Measurements from ENCODE around the gene ST8SIA6. TPM values are rescaled to one million over a fixed set of nuclear protein-coding genes. Genes with fewer than 3 reads are reported as not detected.
"Not testable (repeated sequence)": the region's sequence is repeated elsewhere in the genome, so short reads cannot be mapped to it uniquely, and the experiment has no call there.

The ST8SIA6 gene
- total RNA-seq, 1 experiment from 2014 or later: 0.39 TPM

GRCh38 chr10:17349717-17350116, 104.7 kb downstream of the ST8SIA6 start:
- no peak for DNase-seq (ENCODE audit: low read depth in 1 of 2, low spot score in 2 of 2)
- H3K36me3 ChIP-seq: no peaks in the 10 kb centered on the region
- H3K4me1 ChIP-seq (replicated peaks): no peaks in the 10 kb centered on the region
- H3K27me3 ChIP-seq (replicated peaks): peaks cover 6% of the 10 kb centered on the region; the same call in 1 of the 2 replicates
- no peak overlapping the region for H3K4me3 ChIP-seq
- H3K9me3 ChIP-seq (replicated peaks): no peaks in the 10 kb centered on the region
- H3K27ac ChIP-seq: no peak overlapping the region

GRCh38 chr10:17348501-17349349, 105.7 kb downstream of the ST8SIA6 start:
- no peaks in the 10 kb centered on the region for H3K4me1 ChIP-seq (replicated peaks)
- H3K4me3 ChIP-seq: no peak overlapping the region
- H3K36me3 ChIP-seq: no peaks in the 10 kb centered on the region
- H3K27me3 ChIP-seq (replicated peaks): peaks cover 3% of the 10 kb centered on the region; the same call in 1 of the 2 replicates
- no peak overlapping the region for H3K27ac ChIP-seq
- H3K9me3 ChIP-seq (replicated peaks): no peaks in the 10 kb centered on the region
- peak in 1 of 2 experiments; percentile 24 for DNase-seq (ENCODE audit: low read depth in 1 of 2, low spot score in 2 of 2)

GRCh38 chr10:17348011-17348500, 106.3 kb downstream of the ST8SIA6 start:
- no peaks in the 10 kb centered on the region for H3K4me1 ChIP-seq (replicated peaks)
- H3K36me3 ChIP-seq: no peaks in the 10 kb centered on the region
- peaks cover 3% of the 10 kb centered on the region; the same call in 1 of the 2 replicates for H3K27me3 ChIP-seq (replicated peaks)
- no peaks in the 10 kb centered on the region for H3K9me3 ChIP-seq (replicated peaks)
- H3K27ac ChIP-seq: no peak overlapping the region
- DNase-seq (ENCODE audit: low read depth in 1 of 2, low spot score in 2 of 2): no peak
- no peak overlapping the region for H3K4me3 ChIP-seq

DNA sequence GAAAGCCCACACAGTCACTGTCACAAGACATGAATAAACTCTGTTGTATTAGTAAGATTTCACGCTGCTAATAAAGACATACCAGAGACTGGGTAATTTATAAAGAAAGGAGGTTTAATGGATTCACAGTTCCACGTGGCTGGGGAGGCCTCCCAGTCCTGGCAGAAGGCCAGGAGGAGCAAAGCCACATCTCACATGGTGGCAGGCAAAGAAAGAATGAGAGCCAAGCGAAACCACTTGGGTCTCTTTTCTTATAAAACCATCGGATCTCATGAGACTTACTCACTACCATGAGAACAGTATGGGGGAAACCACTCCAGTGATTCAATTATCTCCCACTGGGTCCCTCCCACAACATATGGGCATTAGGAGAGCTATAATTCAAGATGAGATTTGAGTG, 110.2 kb downstream of the ST8SIA6 start:
- Histone ChIP-seq H3K27me3 (replicated peaks) (0 out of 2 replicates have a peak, but pooled peaks cover 3% of the 10 kb centered on the region), H3K4me3 (no peak overlapping the region), H3K36me3 (no peaks in the 10 kb centered on the region), H3K27ac (no peak overlapping the region), H3K4me1 (replicated peaks) (no peaks in the 10 kb centered on the region), H3K9me3 (replicated peaks) (no peaks in the 10 kb centered on the region)
- DNase-seq (ENCODE audit: low read depth in 1 of 2, low spot score in 2 of 2): no peak

DNA sequence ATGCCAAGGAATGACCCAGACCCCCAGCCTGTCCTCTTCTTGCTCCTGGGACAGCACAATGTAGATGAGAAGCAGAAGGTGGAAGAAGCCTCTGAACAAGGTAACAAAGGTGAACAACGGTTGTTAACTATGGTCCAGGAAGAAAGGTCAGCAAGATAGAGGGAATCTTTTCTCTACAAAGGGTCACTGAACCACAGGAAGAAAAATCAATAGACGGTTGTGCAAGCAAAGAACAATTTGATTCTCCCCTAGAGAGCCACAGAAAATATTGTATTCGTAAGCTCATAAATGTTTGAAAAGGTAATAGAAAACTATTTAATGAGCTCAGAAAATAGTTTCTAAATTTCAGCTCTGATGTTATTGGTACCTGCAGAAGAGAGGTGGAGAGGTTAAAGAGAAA, 111.3 kb downstream of the ST8SIA6 start:
- no peaks in the 10 kb centered on the region for H3K9me3 ChIP-seq (replicated peaks)
- DNase-seq (ENCODE audit: low read depth in 1 of 2, low spot score in 2 of 2): no peak
- H3K4me1 ChIP-seq (replicated peaks): no peaks in the 10 kb centered on the region
- H3K27me3 ChIP-seq (replicated peaks): no peaks in the 10 kb centered on the region
- no peaks in the 10 kb centered on the region for H3K36me3 ChIP-seq
- no peak overlapping the region for H3K27ac ChIP-seq
- H3K4me3 ChIP-seq: no peak overlapping the region

DNA sequence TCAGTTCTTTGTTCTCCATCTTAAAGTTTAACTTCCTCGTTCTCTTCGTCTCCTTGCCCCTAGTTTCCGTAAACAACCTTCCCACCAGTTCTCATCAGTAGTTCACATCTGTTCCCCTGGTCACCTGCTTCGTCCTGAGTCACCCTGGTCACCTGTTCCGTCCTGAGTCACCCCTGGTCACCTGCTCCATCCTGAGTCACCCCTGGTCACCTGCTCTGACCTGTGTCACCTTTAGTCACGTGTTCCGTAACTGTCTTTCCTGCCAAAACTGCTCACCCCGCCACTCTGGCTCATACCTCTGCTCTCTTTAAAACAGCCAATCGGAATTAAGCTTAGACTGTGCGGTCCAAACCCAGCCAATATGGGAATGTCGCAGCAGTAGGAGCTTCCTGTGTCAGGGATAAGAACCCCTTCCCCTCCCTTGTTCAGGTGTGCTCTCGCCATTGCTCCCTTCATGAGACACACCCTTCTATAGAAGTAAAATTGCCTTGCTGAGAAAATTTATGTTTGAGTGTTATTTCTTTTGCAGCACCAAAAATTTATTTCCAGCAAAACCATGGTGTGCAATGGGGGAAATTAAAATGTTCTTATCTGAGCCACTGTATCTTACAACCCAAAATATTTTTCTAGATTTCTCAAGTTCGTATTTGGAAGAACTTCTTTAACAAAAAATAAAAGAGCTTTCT, 114.1 kb downstream of the ST8SIA6 start:
- H3K27me3 ChIP-seq (replicated peaks): no peaks in the 10 kb centered on the region
- H3K4me3 ChIP-seq: no peak overlapping the region
- H3K9me3 ChIP-seq (replicated peaks): no peaks in the 10 kb centered on the region
- no peak overlapping the region for H3K27ac ChIP-seq
- no peaks in the 10 kb centered on the region for H3K36me3 ChIP-seq
- no peak for DNase-seq (ENCODE audit: low read depth in 1 of 2, low spot score in 2 of 2)
- H3K4me1 ChIP-seq (replicated peaks): no peaks in the 10 kb centered on the region

GRCh38 chr10:17335065-17335464, 119.3 kb downstream of the ST8SIA6 start:
- Histone ChIP-seq H3K27me3 (replicated peaks) (no peaks in the 10 kb centered on the region; the same call in 1 of the 2 replicates), H3K4me3 (no peak overlapping the region), H3K27ac (no peak overlapping the region), H3K4me1 (replicated peaks) (no peaks in the 10 kb centered on the region), H3K9me3 (replicated peaks) (no peaks in the 10 kb centered on the region), H3K36me3 (no peaks in the 10 kb centered on the region)
- DNase-seq (ENCODE audit: low read depth in 1 of 2, low spot score in 2 of 2): no peak

GRCh38 chr10:17330501-17330900, 123.9 kb downstream of the ST8SIA6 start:
- Histone ChIP-seq H3K4me1 (replicated peaks) (no peaks in the 10 kb centered on the region), H3K9me3 (replicated peaks) (no peaks in the 10 kb centered on the region), H3K36me3 (no peaks in the 10 kb centered on the region), H3K27me3 (replicated peaks) (peaks cover 7% of the 10 kb centered on the region; the same call in 1 of the 2 replicates), H3K4me3 (no peak overlapping the region), H3K27ac (no peak overlapping the region)
- no peak for DNase-seq (ENCODE audit: low read depth in 1 of 2, low spot score in 2 of 2)

GRCh38 chr10:17326377-17326776, 128.0 kb downstream of the ST8SIA6 start:
- Histone ChIP-seq H3K36me3 (no peaks in the 10 kb centered on the region), H3K4me1 (replicated peaks) (no peaks in the 10 kb centered on the region), H3K27me3 (replicated peaks) (peaks cover 7% of the 10 kb centered on the region; the same call in 1 of the 2 replicates), H3K27ac (no peak overlapping the region), H3K9me3 (replicated peaks) (no peaks in the 10 kb centered on the region), H3K4me3 (no peak overlapping the region)
- no peak for DNase-seq (ENCODE audit: low read depth in 1 of 2, low spot score in 2 of 2)

GRCh38 chr10:17321957-17322356, 132.4 kb downstream of the ST8SIA6 start:
- not testable (repeated sequence) for H3K4me1 ChIP-seq (replicated peaks); H3K9me3 ChIP-seq (replicated peaks); H3K36me3 ChIP-seq; H3K27me3 ChIP-seq (replicated peaks); H3K4me3 ChIP-seq; H3K27ac ChIP-seq; DNase-seq (ENCODE audit: low read depth in 1 of 2, low spot score in 2 of 2)

DNA sequence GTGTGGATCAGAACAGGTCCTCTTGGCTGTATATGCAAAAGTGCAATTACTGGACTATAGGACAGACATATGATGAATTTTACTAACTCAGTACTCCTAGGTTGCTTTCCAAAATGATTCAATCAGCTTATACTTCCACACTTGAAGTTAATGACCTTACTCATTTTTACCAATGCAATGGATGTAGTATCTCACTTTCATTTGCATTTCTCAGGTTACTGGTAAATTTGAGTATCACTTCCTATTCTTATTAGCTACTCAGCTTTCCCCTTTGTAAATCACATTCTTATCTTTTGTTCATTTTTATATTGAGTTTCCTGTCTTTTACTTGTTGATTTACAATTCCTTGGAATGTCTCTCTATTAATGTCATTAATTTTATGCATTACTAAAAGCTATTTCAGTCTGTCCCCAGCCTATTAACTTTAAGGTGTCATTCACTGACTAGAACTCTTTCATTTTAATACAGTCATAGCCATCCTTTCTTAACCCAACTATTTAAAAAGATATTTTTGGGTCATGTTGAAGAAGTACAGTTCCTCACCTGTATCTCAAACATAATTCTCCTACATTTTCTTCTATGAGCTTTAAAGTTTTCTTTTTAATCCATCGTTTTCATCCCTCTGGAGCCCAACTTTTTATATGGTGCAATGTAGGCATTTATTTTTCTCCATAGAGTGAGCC, 137.8 kb downstream of the ST8SIA6 start:
- no peaks in the 10 kb centered on the region for H3K36me3 ChIP-seq
- H3K27ac ChIP-seq: no peak overlapping the region
- H3K27me3 ChIP-seq (replicated peaks): peaks cover 17% of the 10 kb centered on the region; the same call in 1 of the 2 replicates
- H3K4me1 ChIP-seq (replicated peaks): no peaks in the 10 kb centered on the region
- no peak for DNase-seq (ENCODE audit: low read depth in 1 of 2, low spot score in 2 of 2)
- no peaks in the 10 kb centered on the region for H3K9me3 ChIP-seq (replicated peaks)
- no peak overlapping the region for H3K4me3 ChIP-seq

DNA sequence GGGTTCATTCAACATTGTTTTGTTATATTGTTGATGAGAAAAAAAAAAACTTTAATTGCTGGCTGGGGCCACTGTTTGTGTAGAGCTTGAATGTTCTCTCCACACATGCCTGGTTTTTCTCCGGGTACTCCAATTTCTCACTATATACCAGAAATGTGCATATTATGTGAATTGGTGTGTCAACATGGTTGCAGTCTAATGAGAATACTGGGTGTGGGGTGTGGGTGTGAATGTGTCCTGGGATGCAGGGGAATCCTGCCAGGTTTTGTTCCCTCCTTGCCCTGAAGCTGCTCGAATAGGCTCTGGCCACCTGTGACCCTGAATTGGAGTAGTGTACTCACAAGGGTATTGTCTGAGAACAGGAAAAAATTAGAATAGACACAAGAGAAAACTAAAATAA, 145.0 kb downstream of the ST8SIA6 start:
- Histone ChIP-seq H3K9me3 (replicated peaks) (no peaks in the 10 kb centered on the region), H3K36me3 (no peaks in the 10 kb centered on the region), H3K4me1 (replicated peaks) (no peaks in the 10 kb centered on the region), H3K27ac (no peak overlapping the region), H3K4me3 (no peak overlapping the region), H3K27me3 (replicated peaks) (peaks cover 6% of the 10 kb centered on the region; the same call in 1 of the 2 replicates)
- DNase-seq (ENCODE audit: low read depth in 1 of 2, low spot score in 2 of 2): no peak

DNA sequence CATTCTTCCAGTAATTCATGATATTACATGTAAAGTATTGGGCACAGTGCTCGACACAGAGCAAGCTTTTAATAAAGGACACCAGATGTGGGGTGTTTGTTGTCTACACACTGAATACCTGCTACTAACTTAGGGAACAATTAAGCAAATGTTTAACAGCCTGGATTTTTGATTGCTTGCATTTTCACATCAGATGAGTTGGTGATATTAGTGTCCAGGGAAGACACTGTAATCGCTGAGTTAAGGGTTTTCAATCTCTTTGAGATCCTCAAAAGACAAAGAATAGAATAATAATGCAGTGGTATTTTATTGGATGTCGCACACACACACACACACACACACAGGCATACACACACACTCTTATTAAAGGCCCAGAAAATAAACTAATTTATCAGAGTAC, 147.3 kb downstream of the ST8SIA6 start:
- no peak overlapping the region for H3K4me3 ChIP-seq
- no peaks in the 10 kb centered on the region for H3K4me1 ChIP-seq (replicated peaks)
- DNase-seq (ENCODE audit: low read depth in 1 of 2, low spot score in 2 of 2): no peak
- no peaks in the 10 kb centered on the region for H3K9me3 ChIP-seq (replicated peaks)
- no peaks in the 10 kb centered on the region; the same call in 1 of the 2 replicates for H3K27me3 ChIP-seq (replicated peaks)
- no peak overlapping the region for H3K27ac ChIP-seq
- H3K36me3 ChIP-seq: no peaks in the 10 kb centered on the region
